H1 (cell line): ENCODE data around the gene IL17REL. TPM values are rescaled to one million over a fixed set of nuclear protein-coding genes. Genes with fewer than 3 reads are reported as not detected.

Experiments used
- CTCF ChIA-PET: fragments of 300-600 bp; sonication (Branson Sonifier 250); formaldehyde crosslinking; loops from one replicate; lab custom pipeline; 2021; ENCODE audit not compliant: partially characterized antibody; lab: Charles Lee
- POLR2A ChIA-PET: fragments of 300-600 bp; sonication (Branson Sonifier 250); formaldehyde crosslinking; loops from one replicate; lab custom pipeline; 2021; ENCODE audit warnings: inconsistent platforms; ENCODE audit not compliant: partially characterized antibody; lab: Charles Lee
- DNase-seq, 2 experiments: peaks; one replicate each; pipeline versions ENCODE4 v3.0.0 to v3.0.0-alpha.2; 2010 to 2022; ENCODE audit warnings: low spot score in 2 of 2, low read depth in 1 of 2, mixed read lengths in 1 of 2
- FAIRE-seq: peaks from 2 replicates; lab custom pipeline; 2011; peaks lifted over from hg19 to GRCh38; lab: Jason Lieb, UNC
- H2AFZ ChIP-seq: 2 replicates; pipeline ENCODE4 v1.8.1; 2012; ENCODE audit warnings: low read length, inconsistent platforms
- H2AK5ac ChIP-seq: 2 replicates; pipeline ENCODE4 v1.6.1; 2013; ENCODE audit warnings: low read depth, low read length
- H2BK120ac ChIP-seq: replicated peaks from 2 replicates; pipeline ENCODE3; 2013; ENCODE audit warnings: low read depth, low read length, inconsistent platforms
- H2BK12ac ChIP-seq: 2 replicates; pipeline ENCODE4 v1.6.1; 2013; ENCODE audit warnings: low read depth, low read length
- H2BK15ac ChIP-seq: 2 replicates; pipeline ENCODE4 v1.6.1; 2013; ENCODE audit warnings: low read length
- H2BK20ac ChIP-seq: 2 replicates; pipeline ENCODE4 v1.6.1; 2013; ENCODE audit warnings: low read length
- H2BK5ac ChIP-seq: 2 replicates; pipeline ENCODE4 v1.6.1; 2013; ENCODE audit warnings: low read depth, low read length
- H3K14ac ChIP-seq: 2 replicates; pipeline ENCODE4 v1.6.1; 2013; ENCODE audit warnings: inconsistent platforms; ENCODE audit not compliant: insufficient read length
- H3K18ac ChIP-seq: 2 replicates; pipeline ENCODE4 v1.6.1; 2013; ENCODE audit warnings: low read length; ENCODE audit errors: extremely low read depth
- H3K23ac ChIP-seq: 2 replicates; pipeline ENCODE4 v1.6.1; 2013; ENCODE audit warnings: inconsistent platforms; ENCODE audit not compliant: insufficient read length
- H3K23me2 ChIP-seq: 2 replicates; pipeline ENCODE4 v1.6.1; 2013; ENCODE audit warnings: low read depth, low read length
- H3K27ac ChIP-seq: 2 replicates; pipeline ENCODE4 v1.6.1; 2011; ENCODE audit warnings: low read depth, low read length, inconsistent platforms
- H3K27me3 ChIP-seq, 4 experiments: replicated peaks in 1 of 4; 1 replicate in 1 of 4; 2 replicates in 3 of 4; pipeline versions ENCODE4 v1.6.1 to v1.8.1; 2011 to 2013; ENCODE audit warnings: low read length in 3 of 4, mild to moderate bottlenecking in 3 of 4, inconsistent platforms in 2 of 4, mixed read lengths in 2 of 4, moderate library complexity in 1 of 4; ENCODE audit not compliant: control insufficient read depth in 3 of 4, insufficient read depth in 3 of 4; ENCODE audit errors: extremely low read depth in 1 of 4
- H3K36me3 ChIP-seq, 4 experiments: 2 replicates each; pipeline versions ENCODE4 v1.6.1 to v1.8.1; 2011 to 2013; ENCODE audit warnings: mild to moderate bottlenecking in 4 of 4, low read length in 3 of 4, moderate library complexity in 2 of 4, control low read depth in 1 of 4, inconsistent platforms in 1 of 4; ENCODE audit not compliant: insufficient read depth in 4 of 4, control insufficient read depth in 2 of 4
- H3K4ac ChIP-seq: replicated peaks from 2 replicates; pipeline ENCODE3; 2013; ENCODE audit warnings: low read length, low read depth, mixed read lengths, inconsistent platforms; ENCODE audit not compliant: insufficient read length
- H3K4me1 ChIP-seq, 4 experiments: replicated peaks in 1 of 4; 1 replicate in 1 of 4; 2 replicates in 3 of 4; pipeline versions ENCODE4 v1.6.1 to v1.8.1; 2011 to 2013; ENCODE audit warnings: low read length in 3 of 4, inconsistent platforms in 2 of 4, mixed read lengths in 1 of 4; ENCODE audit not compliant: insufficient read depth in 4 of 4, control insufficient read depth in 3 of 4
- H3K4me2 ChIP-seq, 2 experiments: 2 replicates each; pipeline versions ENCODE4 v1.6.1 to v1.8.1; 2011 to 2013; ENCODE audit warnings: low read depth in 2 of 2, low read length in 2 of 2, control low read depth in 1 of 2, inconsistent platforms in 1 of 2, mild to moderate bottlenecking in 1 of 2; ENCODE audit not compliant: insufficient read depth in 1 of 2
- H3K4me3 ChIP-seq, 4 experiments: fragments of 200-600, 300-600 bp in 1 of 4; sonication (generic), shearing (Covaris generic), sonication (Bioruptor Twin) in 1 of 4; 2 replicates each; pipeline versions ENCODE4 v1.5.1 to v1.8.1; 2011 to 2016; ENCODE audit warnings: low read length in 4 of 4, low read depth in 3 of 4, control low read depth in 2 of 4, inconsistent platforms in 2 of 4, mild to moderate bottlenecking in 2 of 4, mixed read lengths in 1 of 4, moderate library complexity in 1 of 4; ENCODE audit not compliant: insufficient read depth in 2 of 4; ENCODE audit errors: extremely low read depth in 1 of 4
- H3K56ac ChIP-seq: replicated peaks from 2 replicates; pipeline ENCODE3; 2013; ENCODE audit warnings: low read depth, mild to moderate bottlenecking, mixed read lengths, low read length, inconsistent platforms; ENCODE audit not compliant: insufficient read length
- H3K79me1 ChIP-seq: 2 replicates; pipeline ENCODE4 v1.6.1; 2013; ENCODE audit warnings: low read depth, low read length, control low read depth
- H3K79me2 ChIP-seq, 2 experiments: 2 replicates each; pipeline versions ENCODE4 v1.6.1 to v1.8.1; 2012 to 2013; ENCODE audit warnings: low read length in 2 of 2, mild to moderate bottlenecking in 2 of 2, inconsistent platforms in 1 of 2; ENCODE audit not compliant: insufficient read depth in 2 of 2, control insufficient read depth in 1 of 2
- H3K9ac ChIP-seq, 4 experiments: replicated peaks in 1 of 4; 1 replicate in 1 of 4; 2 replicates in 3 of 4; pipeline versions ENCODE4 v1.6.1 to v1.8.1; 2011 to 2013; ENCODE audit warnings: low read depth in 3 of 4, low read length in 3 of 4, control low read depth in 2 of 4, mild to moderate bottlenecking in 2 of 4, moderate library complexity in 2 of 4, inconsistent platforms in 1 of 4; ENCODE audit errors: extremely low read depth in 1 of 4
- H3K9me3 ChIP-seq, 2 experiments: 2 replicates each; pipeline versions ENCODE4 v1.6.1 to v1.8.1; 2012 to 2013; ENCODE audit warnings: mild to moderate bottlenecking in 2 of 2, moderate library complexity in 2 of 2, control low read depth in 1 of 2, inconsistent platforms in 1 of 2, low read depth in 1 of 2, low read length in 1 of 2, mixed read lengths in 1 of 2; ENCODE audit not compliant: insufficient read depth in 2 of 2
- H4K20me1 ChIP-seq, 2 experiments: replicated peaks in 1 of 2; 2 replicates each; pipeline versions ENCODE3 to v1.8.1; 2011 to 2013; ENCODE audit warnings: inconsistent platforms in 2 of 2, low read length in 2 of 2, mild to moderate bottlenecking in 1 of 2; ENCODE audit not compliant: insufficient read depth in 2 of 2, control insufficient read depth in 1 of 2
- H4K5ac ChIP-seq: 2 replicates; pipeline ENCODE4 v1.6.1; 2013; ENCODE audit warnings: low read length, low read depth, mixed read lengths, inconsistent platforms; ENCODE audit not compliant: insufficient read length
- H4K8ac ChIP-seq: 2 replicates; pipeline ENCODE4 v1.8.0; 2013; ENCODE audit warnings: mild to moderate bottlenecking, moderate library complexity, low read length, inconsistent platforms; ENCODE audit not compliant: insufficient read depth; ENCODE audit errors: extremely low read depth
- H4K91ac ChIP-seq: replicated peaks from 2 replicates; pipeline ENCODE3; 2013; ENCODE audit warnings: low read length, mixed read lengths, inconsistent platforms; ENCODE audit not compliant: insufficient read length
- ASH2L ChIP-seq: fragments of 200-600, 300-600 bp; sonication (generic); IDR thresholded peaks from one replicate; pipeline ENCODE4 v1.7.1; 2017; ENCODE audit warnings: low read length
- CTBP2 ChIP-seq: IDR thresholded peaks from 2 replicates; pipeline ENCODE4 v1.7.0; 2011; ENCODE audit warnings: borderline replicate concordance, mild to moderate bottlenecking, moderate library complexity, mixed read lengths, low read length; ENCODE audit not compliant: insufficient read depth, insufficient read length
- EP300 ChIP-seq, 2 experiments: IDR thresholded peaks; 1 replicate in 1 of 2; 2 replicates in 1 of 2; pipeline ENCODE4 v1.6.1; 2011 to 2012; ENCODE audit warnings: low read depth in 2 of 2, low read length in 2 of 2, mild to moderate bottlenecking in 2 of 2, borderline replicate concordance in 1 of 2, inconsistent platforms in 1 of 2, moderate library complexity in 1 of 2
- KDM5A ChIP-seq: fragments of 200-600 bp; IDR thresholded peaks from 2 replicates; pipeline ENCODE4 v1.7.1; 2012; ENCODE audit warnings: mild to moderate bottlenecking, low read length, inconsistent platforms, mixed read lengths
- SP1 ChIP-seq: IDR thresholded peaks from 2 replicates; pipeline ENCODE4 v1.6.1; 2011; ENCODE audit warnings: low read depth, low read length
- ZNF274 ChIP-seq: IDR thresholded peaks from 2 replicates; pipeline ENCODE4 v1.7.0; 2012; ENCODE audit warnings: low read length, borderline replicate concordance; ENCODE audit errors: extremely low read depth
- WGBS, 2 experiments: shearing (Covaris generic) in 1 of 2; methylation state at CpG; one replicate each; pipeline versions ENCODE4 v1.1.6 to v1.1.7; 2013 to 2015; ENCODE audit warnings: low lambda C conversion rate in 2 of 2, mixed read lengths in 2 of 2, inconsistent platforms in 1 of 2, low coverage in 1 of 2, missing lambda C conversion rate in 1 of 2; ENCODE audit not compliant: insufficient replicate concordance in 2 of 2, insufficient coverage in 1 of 2, insufficient read length in 1 of 2; ENCODE audit errors: extremely low coverage in 1 of 2, missing lambda C conversion rate in 1 of 2; 5-methylcytosine and 5-hydroxymethylcytosine counted together
- polyA plus RNA-seq, 7 experiments: library from polyadenylated mRNA; depleted of rRNA in 3 of 7; stranded (reverse) in 5 of 7; unstranded in 2 of 7; fragments of >200 nt in 5 of 7; fragments of 200-250 nt in 2 of 7; gene quantifications; 1 replicate in 5 of 7; 2 replicates in 1 of 7; 4 replicates in 1 of 7; pipeline versions ENCODE4 v1.2.1 to v1.2.3, GENCODE V29; 2011 to 2013; ENCODE audit warnings: missing spikeins in 2 of 7, mixed read lengths in 2 of 7
- total RNA-seq: library from RNA; stranded (reverse); fragmentation: NEBNext Ultra II Directional; extraction: Animal tissue kit (Norgen Biotek cat#: 25700); gene quantifications from 2 replicates; pipeline ENCODE4 v1.2.1, GENCODE V29; 2021
- TF ChIP-seq, protein P1 (sequence below): IDR thresholded peaks from 2 replicates; pipeline ENCODE4 v1.6.1; 2012; ENCODE audit warnings: inconsistent platforms

The IL17REL gene
- total and polyA plus RNA-seq, 2 of the 8 experiments (the other 6 are each of a cell fraction or from before 2014, with no cell fraction given) = 0.15 to 0.20 TPM

DNA sequence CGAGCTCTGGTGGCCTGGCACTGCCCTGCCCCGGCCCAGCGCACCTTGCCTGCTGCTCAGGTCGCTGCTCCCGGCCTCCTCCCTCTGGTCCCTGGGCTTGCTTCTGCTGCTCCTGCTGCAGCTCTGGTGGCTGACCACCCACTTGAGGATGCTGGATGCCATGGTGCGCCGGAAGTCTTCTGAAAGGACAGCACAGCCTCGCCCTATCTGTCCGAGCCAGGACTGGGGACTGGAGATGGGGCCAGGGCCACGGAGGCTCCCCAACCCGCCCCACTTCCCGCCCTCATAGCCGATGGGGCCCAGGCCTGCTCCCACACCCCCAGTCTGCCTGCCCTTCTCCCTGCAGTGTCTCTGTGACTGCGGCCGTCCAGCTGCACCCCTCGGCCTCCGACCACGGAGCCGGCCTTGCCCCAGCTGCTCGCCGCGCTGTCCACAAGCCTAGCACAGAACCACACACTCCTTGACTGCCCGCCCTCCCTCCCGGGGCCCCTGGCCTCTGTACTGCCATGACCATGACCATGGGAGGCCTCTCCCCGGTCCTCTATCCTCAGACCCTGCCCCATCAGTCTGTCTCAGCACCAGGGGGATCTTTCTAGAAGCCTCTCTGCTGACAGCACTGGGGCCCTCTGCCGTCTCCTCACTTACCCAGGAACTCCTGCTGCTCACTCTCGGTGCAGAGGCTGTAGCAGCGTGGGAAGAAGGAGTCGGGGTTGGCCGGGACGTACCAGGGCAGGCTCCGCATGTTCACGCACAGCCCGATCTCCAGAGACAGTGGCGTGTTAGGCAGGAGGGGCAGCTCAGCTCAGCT lies 32.9 kb upstream of the IL17REL start:
- Histone ChIP-seq H2BK15ac (no peak overlapping the region), H4K91ac (no peak overlapping the region), H3K36me3 (no peaks in the 10 kb centered on the region), H2AK5ac (no peak overlapping the region), H2BK20ac (no peak overlapping the region), H3K27ac (no peak overlapping the region), H4K5ac (no peak overlapping the region), H3K14ac (no peak overlapping the region), H3K9me3 (no peaks in the 10 kb centered on the region), H3K4me3 (no peak overlapping the region), H3K79me1 (no peaks in the 10 kb centered on the region), H2AFZ (no peak overlapping the region; the same call in 1 of the 2 replicates), H3K79me2 (no peaks in the 10 kb centered on the region), H3K23me2 (no peaks in the 10 kb centered on the region), H3K9ac (no peak overlapping the region), H3K4me2 (no peak overlapping the region), H3K27me3 (no peaks in the 10 kb centered on the region), H3K18ac (no peak overlapping the region; the same call in 1 of the 2 replicates), H4K20me1 (no peaks in the 10 kb centered on the region), H3K4me1 (no peaks in the 10 kb centered on the region; a peak in 1 of 7 replicates), H3K4ac (no peak overlapping the region), H4K8ac (no peak overlapping the region), H2BK5ac (no peak overlapping the region), H2BK12ac (no peak overlapping the region), H2BK120ac (no peak overlapping the region), H3K23ac (no peak overlapping the region), H3K56ac (no peak overlapping the region)
- WGBS, 2 experiments = 84% methylated on average over 18 of the region's 35 CpGs; no CpG with 5 or more reads in 1 of the 2 experiments
- POLR2A ChIA-PET = no interaction called here
- FAIRE-seq (no peak), DNase-seq (peak in 1 of 2 experiments; percentile 42)
- CTCF ChIA-PET = interaction anchor here (0.8 to 2.5 kb wide), 2 partner anchors 14 to 17 kb away, joined by 3 to 8 read pairs; no protein-coding TSS in a partner anchor
- no peak for TF ChIP-seq ZNF274
- no peak for TF ChIP-seq SP1
- TF ChIP-seq, protein P1, sequence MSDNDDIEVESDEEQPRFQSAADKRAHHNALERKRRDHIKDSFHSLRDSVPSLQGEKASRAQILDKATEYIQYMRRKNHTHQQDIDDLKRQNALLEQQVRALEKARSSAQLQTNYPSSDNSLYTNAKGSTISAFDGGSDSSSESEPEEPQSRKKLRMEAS = no peak
- no peak for TF ChIP-seq CTBP2
- no peak for TF ChIP-seq ASH2L
- TF ChIP-seq EP300 (IDR thresholded peaks at IDR 0.05; ENCODE audit: borderline replicate concordance in 1 of 2, low read depth in 2 of 2, low read length in 2 of 2) = no peak
- TF ChIP-seq KDM5A = no peak
